H1 (cell line): ENCODE results near the gene SPATS2L. TPM values are rescaled to one million over a fixed set of nuclear protein-coding genes. Genes with fewer than 3 reads are reported as not detected.

Source experiments
- CTCF ChIA-PET: fragments of 300-600 bp; sonication (Branson Sonifier 250); formaldehyde crosslinking; loops from one replicate; lab custom pipeline; 2021; ENCODE audit not compliant: partially characterized antibody; lab: Charles Lee
- POLR2A ChIA-PET: fragments of 300-600 bp; sonication (Branson Sonifier 250); formaldehyde crosslinking; loops from one replicate; lab custom pipeline; 2021; ENCODE audit warnings: inconsistent platforms; ENCODE audit not compliant: partially characterized antibody; lab: Charles Lee
- DNase-seq, 2 experiments: peaks; one replicate each; pipeline versions ENCODE4 v3.0.0 to v3.0.0-alpha.2; 2010 to 2022; ENCODE audit warnings: low spot score in 2 of 2, low read depth in 1 of 2, mixed read lengths in 1 of 2
- FAIRE-seq: peaks from 2 replicates; lab custom pipeline; 2011; peaks lifted over from hg19 to GRCh38; lab: Jason Lieb, UNC
- H2AFZ ChIP-seq: 2 replicates; pipeline ENCODE4 v1.8.1; 2012; ENCODE audit warnings: low read length, inconsistent platforms
- H2AK5ac ChIP-seq: 2 replicates; pipeline ENCODE4 v1.6.1; 2013; ENCODE audit warnings: low read depth, low read length
- H2BK120ac ChIP-seq: replicated peaks from 2 replicates; pipeline ENCODE3; 2013; ENCODE audit warnings: low read depth, low read length, inconsistent platforms
- H2BK12ac ChIP-seq: 2 replicates; pipeline ENCODE4 v1.6.1; 2013; ENCODE audit warnings: low read depth, low read length
- H2BK15ac ChIP-seq: 2 replicates; pipeline ENCODE4 v1.6.1; 2013; ENCODE audit warnings: low read length
- H2BK20ac ChIP-seq: 2 replicates; pipeline ENCODE4 v1.6.1; 2013; ENCODE audit warnings: low read length
- H2BK5ac ChIP-seq: 2 replicates; pipeline ENCODE4 v1.6.1; 2013; ENCODE audit warnings: low read depth, low read length
- H3K14ac ChIP-seq: 2 replicates; pipeline ENCODE4 v1.6.1; 2013; ENCODE audit warnings: inconsistent platforms; ENCODE audit not compliant: insufficient read length
- H3K18ac ChIP-seq: 2 replicates; pipeline ENCODE4 v1.6.1; 2013; ENCODE audit warnings: low read length; ENCODE audit errors: extremely low read depth
- H3K23ac ChIP-seq: 2 replicates; pipeline ENCODE4 v1.6.1; 2013; ENCODE audit warnings: inconsistent platforms; ENCODE audit not compliant: insufficient read length
- H3K23me2 ChIP-seq: 2 replicates; pipeline ENCODE4 v1.6.1; 2013; ENCODE audit warnings: low read depth, low read length
- H3K27ac ChIP-seq: 2 replicates; pipeline ENCODE4 v1.6.1; 2011; ENCODE audit warnings: low read depth, low read length, inconsistent platforms
- H3K27me3 ChIP-seq, 4 experiments: replicated peaks in 1 of 4; 1 replicate in 1 of 4; 2 replicates in 3 of 4; pipeline versions ENCODE4 v1.6.1 to v1.8.1; 2011 to 2013; ENCODE audit warnings: low read length in 3 of 4, mild to moderate bottlenecking in 3 of 4, inconsistent platforms in 2 of 4, mixed read lengths in 2 of 4, moderate library complexity in 1 of 4; ENCODE audit not compliant: control insufficient read depth in 3 of 4, insufficient read depth in 3 of 4; ENCODE audit errors: extremely low read depth in 1 of 4
- H3K36me3 ChIP-seq, 4 experiments: 2 replicates each; pipeline versions ENCODE4 v1.6.1 to v1.8.1; 2011 to 2013; ENCODE audit warnings: mild to moderate bottlenecking in 4 of 4, low read length in 3 of 4, moderate library complexity in 2 of 4, control low read depth in 1 of 4, inconsistent platforms in 1 of 4; ENCODE audit not compliant: insufficient read depth in 4 of 4, control insufficient read depth in 2 of 4
- H3K4ac ChIP-seq: replicated peaks from 2 replicates; pipeline ENCODE3; 2013; ENCODE audit warnings: low read length, low read depth, mixed read lengths, inconsistent platforms; ENCODE audit not compliant: insufficient read length
- H3K4me1 ChIP-seq, 4 experiments: replicated peaks in 1 of 4; 1 replicate in 1 of 4; 2 replicates in 3 of 4; pipeline versions ENCODE4 v1.6.1 to v1.8.1; 2011 to 2013; ENCODE audit warnings: low read length in 3 of 4, inconsistent platforms in 2 of 4, mixed read lengths in 1 of 4; ENCODE audit not compliant: insufficient read depth in 4 of 4, control insufficient read depth in 3 of 4
- H3K4me2 ChIP-seq, 2 experiments: 2 replicates each; pipeline versions ENCODE4 v1.6.1 to v1.8.1; 2011 to 2013; ENCODE audit warnings: low read depth in 2 of 2, low read length in 2 of 2, control low read depth in 1 of 2, inconsistent platforms in 1 of 2, mild to moderate bottlenecking in 1 of 2; ENCODE audit not compliant: insufficient read depth in 1 of 2
- H3K4me3 ChIP-seq, 4 experiments: fragments of 200-600, 300-600 bp in 1 of 4; sonication (generic), shearing (Covaris generic), sonication (Bioruptor Twin) in 1 of 4; 2 replicates each; pipeline versions ENCODE4 v1.5.1 to v1.8.1; 2011 to 2016; ENCODE audit warnings: low read length in 4 of 4, low read depth in 3 of 4, control low read depth in 2 of 4, inconsistent platforms in 2 of 4, mild to moderate bottlenecking in 2 of 4, mixed read lengths in 1 of 4, moderate library complexity in 1 of 4; ENCODE audit not compliant: insufficient read depth in 2 of 4; ENCODE audit errors: extremely low read depth in 1 of 4
- H3K56ac ChIP-seq: replicated peaks from 2 replicates; pipeline ENCODE3; 2013; ENCODE audit warnings: low read depth, mild to moderate bottlenecking, mixed read lengths, low read length, inconsistent platforms; ENCODE audit not compliant: insufficient read length
- H3K79me1 ChIP-seq: 2 replicates; pipeline ENCODE4 v1.6.1; 2013; ENCODE audit warnings: low read depth, low read length, control low read depth
- H3K79me2 ChIP-seq, 2 experiments: 2 replicates each; pipeline versions ENCODE4 v1.6.1 to v1.8.1; 2012 to 2013; ENCODE audit warnings: low read length in 2 of 2, mild to moderate bottlenecking in 2 of 2, inconsistent platforms in 1 of 2; ENCODE audit not compliant: insufficient read depth in 2 of 2, control insufficient read depth in 1 of 2
- H3K9ac ChIP-seq, 4 experiments: replicated peaks in 1 of 4; 1 replicate in 1 of 4; 2 replicates in 3 of 4; pipeline versions ENCODE4 v1.6.1 to v1.8.1; 2011 to 2013; ENCODE audit warnings: low read depth in 3 of 4, low read length in 3 of 4, control low read depth in 2 of 4, mild to moderate bottlenecking in 2 of 4, moderate library complexity in 2 of 4, inconsistent platforms in 1 of 4; ENCODE audit errors: extremely low read depth in 1 of 4
- H3K9me3 ChIP-seq, 2 experiments: 2 replicates each; pipeline versions ENCODE4 v1.6.1 to v1.8.1; 2012 to 2013; ENCODE audit warnings: mild to moderate bottlenecking in 2 of 2, moderate library complexity in 2 of 2, control low read depth in 1 of 2, inconsistent platforms in 1 of 2, low read depth in 1 of 2, low read length in 1 of 2, mixed read lengths in 1 of 2; ENCODE audit not compliant: insufficient read depth in 2 of 2
- H4K20me1 ChIP-seq, 2 experiments: replicated peaks in 1 of 2; 2 replicates each; pipeline versions ENCODE3 to v1.8.1; 2011 to 2013; ENCODE audit warnings: inconsistent platforms in 2 of 2, low read length in 2 of 2, mild to moderate bottlenecking in 1 of 2; ENCODE audit not compliant: insufficient read depth in 2 of 2, control insufficient read depth in 1 of 2
- H4K5ac ChIP-seq: 2 replicates; pipeline ENCODE4 v1.6.1; 2013; ENCODE audit warnings: low read length, low read depth, mixed read lengths, inconsistent platforms; ENCODE audit not compliant: insufficient read length
- H4K8ac ChIP-seq: 2 replicates; pipeline ENCODE4 v1.8.0; 2013; ENCODE audit warnings: mild to moderate bottlenecking, moderate library complexity, low read length, inconsistent platforms; ENCODE audit not compliant: insufficient read depth; ENCODE audit errors: extremely low read depth
- H4K91ac ChIP-seq: replicated peaks from 2 replicates; pipeline ENCODE3; 2013; ENCODE audit warnings: low read length, mixed read lengths, inconsistent platforms; ENCODE audit not compliant: insufficient read length
- CBX5 ChIP-seq: fragments of 300-800, 300-1000 bp; sonication (generic); IDR thresholded peaks from 2 replicates; pipeline ENCODE4 v1.7.1; 2016; ENCODE audit warnings: antibody characterized with exemption, low read length, low read depth
- CHD1 ChIP-seq: IDR thresholded peaks from 2 replicates; pipeline ENCODE4 v1.6.1; 2012; ENCODE audit warnings: low read depth, low read length, improper control_type of control experiment
- HDAC2 ChIP-seq, 2 experiments: fragments of 300-600 bp in 1 of 2; sonication (generic) in 1 of 2; IDR thresholded peaks; 2 replicates each; pipeline ENCODE4 v1.6.1; 2011 to 2012; ENCODE audit warnings: low read depth in 2 of 2, low read length in 2 of 2, mild to moderate bottlenecking in 2 of 2, moderate library complexity in 2 of 2, borderline replicate concordance in 1 of 2, inconsistent platforms in 1 of 2
- JUND ChIP-seq: IDR thresholded peaks from 2 replicates; pipeline ENCODE4 v1.6.1; 2011; ENCODE audit warnings: mild to moderate bottlenecking, improper control_type of control experiment, low read length
- SIRT6 ChIP-seq: IDR thresholded peaks from one replicate; pipeline ENCODE4 v1.7.1; 2012; ENCODE audit warnings: low read length, inconsistent platforms
- SP2 ChIP-seq: IDR thresholded peaks from 2 replicates; pipeline ENCODE4 v1.6.1; 2012; ENCODE audit warnings: mild to moderate bottlenecking, low read length, inconsistent platforms
- WGBS, 2 experiments: shearing (Covaris generic) in 1 of 2; methylation state at CpG; one replicate each; pipeline versions ENCODE4 v1.1.6 to v1.1.7; 2013 to 2015; ENCODE audit warnings: low lambda C conversion rate in 2 of 2, mixed read lengths in 2 of 2, inconsistent platforms in 1 of 2, low coverage in 1 of 2, missing lambda C conversion rate in 1 of 2; ENCODE audit not compliant: insufficient replicate concordance in 2 of 2, insufficient coverage in 1 of 2, insufficient read length in 1 of 2; ENCODE audit errors: extremely low coverage in 1 of 2, missing lambda C conversion rate in 1 of 2; 5-methylcytosine and 5-hydroxymethylcytosine counted together
- polyA plus RNA-seq, 7 experiments: library from polyadenylated mRNA; depleted of rRNA in 3 of 7; stranded (reverse) in 5 of 7; unstranded in 2 of 7; fragments of >200 nt in 5 of 7; fragments of 200-250 nt in 2 of 7; gene quantifications; 1 replicate in 5 of 7; 2 replicates in 1 of 7; 4 replicates in 1 of 7; pipeline versions ENCODE4 v1.2.1 to v1.2.3, GENCODE V29; 2011 to 2013; ENCODE audit warnings: missing spikeins in 2 of 7, mixed read lengths in 2 of 7
- total RNA-seq: library from RNA; stranded (reverse); fragmentation: NEBNext Ultra II Directional; extraction: Animal tissue kit (Norgen Biotek cat#: 25700); gene quantifications from 2 replicates; pipeline ENCODE4 v1.2.1, GENCODE V29; 2021

SPATS2L gene
- total and polyA plus RNA-seq, 2 of the 8 experiments (the other 6 are each of a cell fraction or from before 2014, with no cell fraction given), result 67.3 to 189 TPM

DNA sequence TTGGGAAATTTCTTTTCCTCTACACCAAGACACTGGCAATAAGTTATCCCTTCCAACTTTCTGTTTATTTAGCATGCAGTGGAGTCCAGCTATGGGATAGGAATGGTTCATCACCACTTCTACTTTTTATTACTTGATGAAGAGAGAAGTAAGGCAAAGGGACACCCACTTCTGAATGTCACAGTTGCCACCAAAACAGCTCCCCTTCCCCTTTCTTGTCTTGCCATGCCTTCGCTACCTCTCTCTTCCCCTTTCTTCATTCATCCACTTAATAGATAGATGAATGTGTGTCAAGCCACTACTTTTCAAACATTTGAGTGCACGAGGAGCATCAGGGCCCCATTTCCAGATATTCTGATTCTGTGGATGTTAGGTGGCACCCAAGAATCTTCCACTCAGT, 143.8 kb downstream of the SPATS2L start:
- CTCF ChIA-PET, result interaction anchor here (1.6 kb wide), 2 partner anchors 466 to 477 kb away, joined by 4 to 5 read pairs; no protein-coding TSS in a partner anchor
- Histone ChIP-seq H4K91ac (no peak overlapping the region), H3K14ac (no peak overlapping the region), H3K4me1 (peaks cover 0 to 4% (median 1%) of the 10 kb centered on the region in 4 experiments; a peak in 3 of 7 replicates), H3K79me1 (no peaks in the 10 kb centered on the region), H2BK5ac (no peak overlapping the region), H4K5ac (no peak overlapping the region), H3K56ac (no peak overlapping the region), H2BK15ac (no peak overlapping the region), H3K4me2 (no peak overlapping the region), H2AFZ (no peak overlapping the region), H3K27me3 (no peaks in the 10 kb centered on the region), H3K23me2 (no peaks in the 10 kb centered on the region), H2BK12ac (no peak overlapping the region), H2BK120ac (no peak overlapping the region), H3K23ac (no peak overlapping the region), H4K8ac (no peak overlapping the region), H3K36me3 (peaks cover 2 to 33% (median 14%) of the 10 kb centered on the region in 4 experiments; a peak in 6 of 8 replicates), H3K9me3 (no peaks in the 10 kb centered on the region), H3K4me3 (no peak overlapping the region), H2AK5ac (no peak overlapping the region), H4K20me1 (peaks cover 0 to 3% of the 10 kb centered on the region in 2 experiments), H2BK20ac (no peak overlapping the region), H3K18ac (no peak overlapping the region), H3K4ac (no peak overlapping the region), H3K79me2 (no peaks in the 10 kb centered on the region), H3K9ac (no peak overlapping the region), H3K27ac (no peak overlapping the region)
- TF ChIP-seq HDAC2 (IDR thresholded peaks at IDR 0.05; ENCODE audit: borderline replicate concordance in 1 of 2, low read depth in 2 of 2, low read length in 2 of 2) (no peak), SP2 (no peak), CBX5 (no peak), CHD1 (no peak), JUND (no peak), SIRT6 (no peak)
- DNase-seq (no peak), FAIRE-seq (no peak)
- WGBS, 2 experiments, result 87% methylated on average over 2 of the region's 2 CpGs; no CpG with 5 or more reads in 1 of the 2 experiments
- POLR2A ChIA-PET, result interaction anchor here (1.0 kb wide), 1 partner anchor 26 kb away, joined by 4 read pairs; no protein-coding TSS in a partner anchor
